ENCODE results near the gene NRCAM.

GRCh38 chr7:108421720-108422331 lies 34.4 kb downstream of the NRCAM start:
- TF ChIP-seq ZNF121 (CRISPR knock-in tag; IDR thresholded peaks at IDR 0.05) (no peak), ZNF251 (CRISPR knock-in tag; IDR thresholded peaks at IDR 0.05) (no peak), TAF1 (CRISPR knock-in tag; IDR thresholded peaks at IDR 0.05) (no peak), PRDM4 (CRISPR knock-in tag; IDR thresholded peaks at IDR 0.05; ENCODE audit: borderline replicate concordance) (no peak), RNF219 (CRISPR knock-in tag; IDR thresholded peaks at IDR 0.05) (no peak)

Data from HepG2 (cell line).